ENCODE data around the gene RASSF5. TPM values are rescaled to one million over a fixed set of nuclear protein-coding genes. Genes with fewer than 3 reads are reported as not detected.
"Not testable (repeated sequence)": the region's sequence is repeated elsewhere in the genome, so short reads cannot be mapped to it uniquely, and the experiment has no call there.

The RASSF5 gene
- total and polyA plus RNA-seq, 10 of the 15 experiments (the other 5 are each of a cell fraction or from before 2014, with no cell fraction given) = 14.0 to 89.6 (median 68.9) TPM

DNA sequence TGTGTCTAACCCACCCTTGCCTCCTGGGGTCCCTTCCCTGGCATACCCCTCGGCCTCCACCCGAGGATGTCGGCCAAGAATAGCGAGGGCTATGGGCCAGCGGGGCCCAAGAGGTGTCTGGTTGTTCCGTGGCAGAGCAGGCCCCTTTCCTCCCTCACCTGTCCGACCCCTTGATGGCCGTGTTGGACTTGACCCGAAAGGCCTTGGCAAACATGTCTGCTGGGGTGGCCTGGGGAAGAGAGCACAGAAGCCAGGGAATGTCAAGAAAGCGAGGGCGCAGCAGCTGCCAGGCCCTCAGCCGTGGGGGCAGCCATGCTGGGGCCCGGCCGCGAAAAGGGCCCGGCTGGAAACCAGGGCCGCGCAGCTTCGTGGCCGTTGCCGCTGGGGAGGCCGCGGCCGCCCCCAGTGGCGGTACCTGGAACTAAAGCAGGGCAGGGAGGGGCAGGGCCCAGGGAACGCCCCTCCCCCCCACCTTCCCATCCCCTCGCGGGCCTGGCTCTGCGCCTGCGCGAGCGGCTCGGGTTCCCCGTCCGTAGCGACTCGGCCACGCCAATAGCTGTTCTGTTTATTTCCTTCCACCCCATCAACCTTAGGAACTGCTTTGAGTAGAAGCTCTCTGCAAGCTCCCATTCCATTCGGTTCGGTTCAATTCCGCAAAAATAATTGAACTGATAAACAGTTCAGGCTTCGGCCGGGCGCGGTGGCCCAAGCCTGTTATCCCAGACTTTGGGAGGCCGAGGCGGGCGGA is 105.0 kb downstream of the RASSF5 start, which contains the start of gene EIF2D (continued):
- TF ChIP-seq E2F4 (IDR thresholded peaks at IDR 0.05; ENCODE audit: low read depth, low read length) (no peak), ZBED1 (IDR thresholded peaks at IDR 0.05; ENCODE audit: borderline replicate concordance) (peak; percentile 43; the same call in 1 of the 2 replicates), POLR2AphosphoS5 (IDR thresholded peaks at IDR 0.05; ENCODE audit: low read length) (peak; percentile 91), CBX3 (IDR thresholded peaks at IDR 0.05; ENCODE audit: borderline replicate concordance, low read depth) (no peak)
- TF ChIP-seq, protein P1, sequence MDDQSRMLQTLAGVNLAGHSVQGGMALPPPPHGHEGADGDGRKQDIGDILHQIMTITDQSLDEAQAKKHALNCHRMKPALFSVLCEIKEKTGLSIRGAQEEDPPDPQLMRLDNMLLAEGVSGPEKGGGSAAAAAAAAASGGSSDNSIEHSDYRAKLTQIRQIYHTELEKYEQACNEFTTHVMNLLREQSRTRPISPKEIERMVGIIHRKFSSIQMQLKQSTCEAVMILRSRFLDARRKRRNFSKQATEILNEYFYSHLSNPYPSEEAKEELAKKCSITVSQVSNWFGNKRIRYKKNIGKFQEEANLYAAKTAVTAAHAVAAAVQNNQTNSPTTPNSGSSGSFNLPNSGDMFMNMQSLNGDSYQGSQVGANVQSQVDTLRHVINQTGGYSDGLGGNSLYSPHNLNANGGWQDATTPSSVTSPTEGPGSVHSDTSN (IDR thresholded peaks at IDR 0.05; ENCODE audit: insufficient replicate concordance, low read depth, low read length) = no peak
- TF ChIP-seq, protein P2, sequence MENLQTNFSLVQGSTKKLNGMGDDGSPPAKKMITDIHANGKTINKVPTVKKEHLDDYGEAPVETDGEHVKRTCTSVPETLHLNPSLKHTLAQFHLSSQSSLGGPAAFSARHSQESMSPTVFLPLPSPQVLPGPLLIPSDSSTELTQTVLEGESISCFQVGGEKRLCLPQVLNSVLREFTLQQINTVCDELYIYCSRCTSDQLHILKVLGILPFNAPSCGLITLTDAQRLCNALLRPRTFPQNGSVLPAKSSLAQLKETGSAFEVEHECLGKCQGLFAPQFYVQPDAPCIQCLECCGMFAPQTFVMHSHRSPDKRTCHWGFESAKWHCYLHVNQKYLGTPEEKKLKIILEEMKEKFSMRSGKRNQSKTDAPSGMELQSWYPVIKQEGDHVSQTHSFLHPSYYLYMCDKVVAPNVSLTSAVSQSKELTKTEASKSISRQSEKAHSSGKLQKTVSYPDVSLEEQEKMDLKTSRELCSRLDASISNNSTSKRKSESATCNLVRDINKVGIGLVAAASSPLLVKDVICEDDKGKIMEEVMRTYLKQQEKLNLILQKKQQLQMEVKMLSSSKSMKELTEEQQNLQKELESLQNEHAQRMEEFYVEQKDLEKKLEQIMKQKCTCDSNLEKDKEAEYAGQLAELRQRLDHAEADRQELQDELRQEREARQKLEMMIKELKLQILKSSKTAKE (IDR thresholded peaks at IDR 0.05; ENCODE audit: low read depth, poor library complexity, severe bottlenecking) = no peak

GRCh38 chr1:206626396-206626795 is 119.1 kb downstream of the RASSF5 start:
- ChIA-PET CTCF (interaction anchor here (0.8 to 19.1 kb wide), 6 partner anchors 9 to 356 kb away, joined by 4 to 1150 read pairs (median 6); partner anchors contain the start of genes DYRK3 and EIF2D), RAD21 (ENCODE audit: unreplicated experiment) (interaction anchor here (1.0 to 5.6 kb wide), 3 partner anchors 12 to 37 kb away, joined by 3 to 138 read pairs (median 4); no protein-coding TSS in a partner anchor), SMC1A (ENCODE audit: uncharacterized antibody, unreplicated experiment) (interaction anchor here (1.2 to 1.9 kb wide), 4 partner anchors 11 to 356 kb away, joined by 3 to 22 read pairs (median 4); no protein-coding TSS in a partner anchor)
- H3K4me2 ChIP-seq (ENCODE audit: control insufficient read depth, insufficient read depth); intact Hi-C loops (cut with micrococcal nuclease; ENCODE audit: unreplicated experiment); FAIRE-seq; in situ Hi-C loops (cut with MboI); DNase-seq (ENCODE audit: low read depth, low spot score); H3K9me3 ChIP-seq (replicated peaks; ENCODE audit: control insufficient read depth, insufficient read depth, low read length); H3K4me1 ChIP-seq (ENCODE audit: control insufficient read depth, insufficient read depth, low read length); BruUV-seq (replicated peaks); H3K4me3 ChIP-seq; H3K27me3 ChIP-seq (replicated peaks in 1 of 2; ENCODE audit: control insufficient read depth in 2 of 2, insufficient read depth in 2 of 2, low read length in 1 of 2); POLR2A ChIA-PET; H4K20me1 ChIP-seq (ENCODE audit: control insufficient read depth, insufficient read depth); H3K79me2 ChIP-seq (ENCODE audit: control insufficient read depth, insufficient read depth, low read length); H3K27ac ChIP-seq (ENCODE audit: control insufficient read depth, insufficient read depth); H3K9ac ChIP-seq (ENCODE audit: control insufficient read depth, insufficient read depth, low read length); ATAC-seq; H3K36me3 ChIP-seq (ENCODE audit: control insufficient read depth in 2 of 2, insufficient read depth in 2 of 2, low read length in 1 of 2); H2AFZ ChIP-seq (ENCODE audit: control insufficient read depth, low read depth, low read length): not testable (repeated sequence)
- 68% methylated on average over 2 of the region's 2 CpGs for WGBS (ENCODE audit: insufficient coverage, insufficient replicate concordance, low lambda C conversion rate, missing lambda C conversion rate)
